ENCODE measurements around the gene PRAME. TPM values are rescaled to one million over a fixed set of nuclear protein-coding genes. Genes with fewer than 3 reads are reported as not detected.

The PRAME gene
- total RNA-seq, 1 donor from 2014 or later: not detected

- intact Hi-C loops (cut with micrococcal nuclease): no loop called here
- no peak for TF ChIP-seq CTCF (IDR thresholded peaks at IDR 0.05; ENCODE audit: borderline replicate concordance)
- peaks cover 7% of the 10 kb centered on the region for H3K27me3 ChIP-seq (ENCODE audit: low read depth)
Measured at GRCh38 chr22:22555596-22555995, 3.5 kb downstream of the PRAME start.

GRCh38 chr22:22554587-22555284, 4.3 kb downstream of the PRAME start:
- Histone ChIP-seq H3K4me1 (peaks cover 9% of the 10 kb centered on the region), H3K27ac (replicated peaks) (no peak overlapping the region), H3K9me3 (replicated peaks) (no peaks in the 10 kb centered on the region), H3K36me3 (no peaks in the 10 kb centered on the region), H3K27me3 (ENCODE audit: low read depth) (peaks cover 16% of the 10 kb centered on the region), H3K4me3 (no peak overlapping the region)
- intact Hi-C loops (cut with micrococcal nuclease): no loop called here
- DNase-seq: no peak
- no peak for TF ChIP-seq CTCF (IDR thresholded peaks at IDR 0.05; ENCODE audit: borderline replicate concordance)

More at GRCh38 chr22:22555596-22555995, 3.5 kb downstream of the PRAME start:
- no peak for DNase-seq
- H3K36me3 ChIP-seq: no peaks in the 10 kb centered on the region
- peaks cover 9% of the 10 kb centered on the region for H3K4me1 ChIP-seq
- H3K9me3 ChIP-seq (replicated peaks): no peaks in the 10 kb centered on the region
- H3K4me3 ChIP-seq: no peak overlapping the region
- no peak overlapping the region for H3K27ac ChIP-seq (replicated peaks)

- intact Hi-C loops (cut with micrococcal nuclease): no loop called here
- Histone ChIP-seq H3K27me3 (ENCODE audit: low read depth) (peaks cover 21% of the 10 kb centered on the region), H3K4me3 (no peak overlapping the region), H3K27ac (replicated peaks) (no peak overlapping the region), H3K36me3 (no peaks in the 10 kb centered on the region), H3K4me1 (peaks cover 9% of the 10 kb centered on the region), H3K9me3 (replicated peaks) (no peaks in the 10 kb centered on the region)
- no peak for TF ChIP-seq CTCF (IDR thresholded peaks at IDR 0.05; ENCODE audit: borderline replicate concordance)
- no peak for DNase-seq
Measured at GRCh38 chr22:22553735-22554586, 5.1 kb downstream of the PRAME start.

- no peak for TF ChIP-seq CTCF (IDR thresholded peaks at IDR 0.05; ENCODE audit: borderline replicate concordance)
- DNase-seq: no peak
- no peak overlapping the region for H3K27ac ChIP-seq (replicated peaks)
- no peak overlapping the region for H3K4me3 ChIP-seq
- H3K4me1 ChIP-seq: peaks cover 9% of the 10 kb centered on the region
- no peaks in the 10 kb centered on the region for H3K36me3 ChIP-seq
- H3K27me3 ChIP-seq (ENCODE audit: low read depth): peaks cover 23% of the 10 kb centered on the region
- intact Hi-C loops (cut with micrococcal nuclease): no loop called here
- no peaks in the 10 kb centered on the region for H3K9me3 ChIP-seq (replicated peaks)
Measured at GRCh38 chr22:22553141-22553540, 5.9 kb downstream of the PRAME start.

- peaks cover 28% of the 10 kb centered on the region for H3K27me3 ChIP-seq (ENCODE audit: low read depth)
- no peaks in the 10 kb centered on the region for H3K9me3 ChIP-seq (replicated peaks)
- H3K36me3 ChIP-seq: no peaks in the 10 kb centered on the region
- TF ChIP-seq CTCF (IDR thresholded peaks at IDR 0.05; ENCODE audit: borderline replicate concordance): no peak
- no peak for DNase-seq
- H3K27ac ChIP-seq (replicated peaks): no peak overlapping the region
- no peak overlapping the region for H3K4me3 ChIP-seq
- intact Hi-C loops (cut with micrococcal nuclease): no loop called here
- peaks cover 9% of the 10 kb centered on the region for H3K4me1 ChIP-seq
Measured at GRCh38 chr22:22552630-22553029, 6.4 kb downstream of the PRAME start.
